K562 (cell line): ENCODE measurements around the gene UNC13A. TPM values are rescaled to one million over a fixed set of nuclear protein-coding genes. Genes with fewer than 3 reads are reported as not detected.

ENCODE experiments used
- CREB1 ChIP-seq, 2 experiments: sonication (generic) in 1 of 2; formaldehyde crosslinking in 1 of 2; IDR thresholded peaks; 2 replicates each; pipeline versions ENCODE4 v1.6.1 to v1.8.0; 2012 to 2022; ENCODE audit warnings: inconsistent platforms in 1 of 2, mild to moderate bottlenecking in 1 of 2, missing genetic modification reagents in 1 of 2, moderate library complexity in 1 of 2
- DDX20 ChIP-seq: fragments of 450-650 bp; IDR thresholded peaks from 2 replicates; pipeline ENCODE4 v1.6.1; 2016; ENCODE audit warnings: missing genetic modification characterization, low read depth, mild to moderate bottlenecking, missing compliant biosample characterization, moderate library complexity
- DMBX1 ChIP-seq: fragments of 250-450 bp; sonication (Bioruptor Pico); IDR thresholded peaks from 2 replicates; pipeline ENCODE4 v1.8.0; 2022; ENCODE audit warnings: inconsistent platforms, mild to moderate bottlenecking, moderate library complexity, borderline replicate concordance
- FOXO4 ChIP-seq: fragments of 450-650 bp; formaldehyde crosslinking; IDR thresholded peaks from 2 replicates; pipeline ENCODE4 v1.4.0; 2020; ENCODE audit warnings: mild to moderate bottlenecking, moderate library complexity
- HDAC8 ChIP-seq: fragments of 450-650 bp; IDR thresholded peaks from 2 replicates; pipeline ENCODE4 v1.6.1; 2016; ENCODE audit warnings: mild to moderate bottlenecking, missing genetic modification characterization, moderate library complexity, missing compliant biosample characterization
- LARP7 ChIP-seq: fragments of 450-650 bp; IDR thresholded peaks from 2 replicates; pipeline ENCODE4 v1.6.1; 2016
- NR2C1 ChIP-seq, 2 experiments: fragments of 450-650 bp; IDR thresholded peaks; 2 replicates each; pipeline ENCODE4 v1.6.1; 2017; ENCODE audit warnings: mild to moderate bottlenecking in 2 of 2, antibody characterized with exemption in 1 of 2, inconsistent platforms in 1 of 2, missing compliant biosample characterization in 1 of 2, missing genetic modification characterization in 1 of 2
- NR2C2 ChIP-seq, 2 experiments: fragments of 200-800 bp in 1 of 2; sonication (Bioruptor generic) in 1 of 2; sonication (generic) in 1 of 2; formaldehyde crosslinking in 1 of 2; IDR thresholded peaks; 2 replicates each; pipeline versions ENCODE4 v1.6.1 to v1.8.0; 2016 to 2022; ENCODE audit warnings: mild to moderate bottlenecking in 1 of 2, missing compliant biosample characterization in 1 of 2, missing genetic modification characterization in 1 of 2, missing genetic modification reagents in 1 of 2
- VEZF1 ChIP-seq: fragments of 200-800 bp; sonication (Bioruptor generic); IDR thresholded peaks from 2 replicates; pipeline ENCODE4 v1.6.1; 2017; ENCODE audit warnings: missing genetic modification characterization, missing compliant biosample characterization
- WHSC1 ChIP-seq: IDR thresholded peaks from one replicate; pipeline ENCODE4 v1.6.1; 2012; ENCODE audit warnings: low read length, control low read depth, inconsistent platforms
- ZBTB40 ChIP-seq, 2 experiments: fragments of 450-650 bp in 1 of 2; sonication (generic) in 1 of 2; formaldehyde crosslinking in 1 of 2; IDR thresholded peaks; 2 replicates each; pipeline versions ENCODE4 v1.7.1 to v1.9.0; 2016 to 2022; ENCODE audit warnings: inconsistent platforms in 1 of 2, mild to moderate bottlenecking in 1 of 2, missing genetic modification reagents in 1 of 2
- ZNF707 ChIP-seq: fragments of 250-450 bp; sonication (Bioruptor Pico); conservative IDR thresholded peaks from 2 replicates; pipeline ENCODE4 v1.8.0; 2022; ENCODE audit warnings: inconsistent platforms, mild to moderate bottlenecking, moderate library complexity
- polyA plus RNA-seq, 8 experiments: library from polyadenylated mRNA; depleted of rRNA in 4 of 8; stranded (reverse) in 5 of 8; unstranded in 3 of 8; fragments of >200 nt; fragmentation: Nextera tagmentation in 2 of 8; fragmentation: Illumina TruSeq in 1 of 8; extraction: Ambion mirVana in 2 of 8; extraction: Trizol in 1 of 8; gene quantifications; 2 replicates each; pipeline versions ENCODE4 v1.2.1 to v1.2.3, GENCODE V29; 2011 to 2014; ENCODE audit warnings: inconsistent platforms in 1 of 8, missing spikeins in 1 of 8
- total RNA-seq, 7 experiments: library from RNA; depleted of rRNA in 6 of 7; stranded (reverse); fragments of >200 nt in 6 of 7; fragmentation: Illumina TruSeq in 2 of 7; extraction: Trizol in 2 of 7; gene quantifications; 2 replicates each; pipeline versions ENCODE4 v1.2.1 to v1.2.3, GENCODE V29; 2011 to 2021; ENCODE audit warnings: low replicate concordance in 1 of 7

The UNC13A gene
- total and polyA plus RNA-seq, 9 of the 15 experiments (the other 6 are each of a cell fraction or from before 2014, with no cell fraction given), result 0.03 to 1.0 (median 0.25) TPM

- TF ChIP-seq NR2C2 (CRISPR knock-in tag; IDR thresholded peaks at IDR 0.05) (peak; percentile 57; the same call in 1 of the 2 replicates), NR2C2 (tag; IDR thresholded peaks at IDR 0.05) (peak; percentile 85), CREB1 (IDR thresholded peaks at IDR 0.05) (peak; percentile 95), CREB1 (CRISPR knock-in tag; IDR thresholded peaks at IDR 0.05) (peak; percentile 97), FOXO4 (CRISPR knock-in tag) (no peak), VEZF1 (peak; percentile 63), ZBTB40 (IDR thresholded peaks at IDR 0.05) (no peak), ZBTB40 (CRISPR knock-in tag; IDR thresholded peaks at IDR 0.05) (no peak), HDAC8 (tag) (no peak; the same call in 1 of the 2 replicates), ZNF707 (CRISPR knock-in tag) (no peak), WHSC1 (no peak), DMBX1 (CRISPR knock-in tag) (no peak), DDX20 (tag) (no peak), LARP7 (no peak), NR2C1 (IDR thresholded peaks at IDR 0.05) (peak; percentile 66), NR2C1 (tag; IDR thresholded peaks at IDR 0.05) (peak; percentile 58)
These were observed 71.0 kb downstream of the UNC13A start (continued) for GRCh38 chr19:17616961-17617806.
